ENCODE data around the gene FFAR2.

Gene FFAR2

GRCh38 chr19:35491836-35492360 lies 43.8 kb downstream of the FFAR2 start:
- no peak for DNase-seq

- DNase-seq = no peak
These were observed 45.9 kb downstream of the FFAR2 start for GRCh38 chr19:35493971-35494370.

GRCh38 chr19:35495107-35496064 lies 47.3 kb downstream of the FFAR2 start:
- peak; percentile 84 for DNase-seq

- no peak for DNase-seq
These were observed 49.3 kb downstream of the FFAR2 start for GRCh38 chr19:35497406-35497805.

- no peak for DNase-seq
These were observed 50.2 kb downstream of the FFAR2 start for GRCh38 chr19:35498220-35498619.

GRCh38 chr19:35498984-35499527 lies 51.0 kb downstream of the FFAR2 start:
- no peak for DNase-seq

GRCh38 chr19:35500611-35501010 lies 52.6 kb downstream of the FFAR2 start:
- no peak for DNase-seq
